Non-pigmented ciliary epithelial cell (primary cell): Measurements from ENCODE around the gene RAET1G.
"Not testable (repeated sequence)": the region's sequence is repeated elsewhere in the genome, so short reads cannot be mapped to it uniquely, and the experiment has no call there.

Source experiments
- DNase-seq: peaks from one replicate; pipeline ENCODE4 v3.0.0-alpha.2; 2010; ENCODE audit warnings: low read depth

The RAET1G gene

GRCh38 chr6:149934249-149935156 lies 11.6 kb upstream of the RAET1G start:
- peak; percentile 30 for DNase-seq

GRCh38 chr6:149933461-149933860 lies 10.5 kb upstream of the RAET1G start:
- DNase-seq: no peak

GRCh38 chr6:149933036-149933435 lies 10.1 kb upstream of the RAET1G start:
- DNase-seq: no peak

GRCh38 chr6:149931501-149931900 lies 8.6 kb upstream of the RAET1G start:
- DNase-seq: no peak

GRCh38 chr6:149929422-149929821 lies 6.5 kb upstream of the RAET1G start:
- DNase-seq: no peak

GRCh38 chr6:149927025-149927424 lies 4.1 kb upstream of the RAET1G start:
- DNase-seq: not testable (repeated sequence)

GRCh38 chr6:149925974-149926777 lies 3.3 kb upstream of the RAET1G start:
- DNase-seq: no peak

- no peak for DNase-seq
Measured at GRCh38 chr6:149925253-149925973, 2.5 kb upstream of the RAET1G start.

GRCh38 chr6:149924933-149925252 lies 2.0 kb upstream of the RAET1G start:
- DNase-seq: no peak

- DNase-seq: no peak
Measured at GRCh38 chr6:149924206-149924932, 1.4 kb upstream of the RAET1G start.

- no peak for DNase-seq
Measured at GRCh38 chr6:149923327-149923986, 536 bp upstream of the RAET1G start.

- not testable (repeated sequence) for DNase-seq
Measured at GRCh38 chr6:149922091-149922490, 830 bp downstream of the RAET1G start.

GRCh38 chr6:149921361-149921760 lies 1.6 kb downstream of the RAET1G start:
- DNase-seq: no peak

GRCh38 chr6:149919834-149920225 lies 3.1 kb downstream of the RAET1G start:
- no peak for DNase-seq

GRCh38 chr6:149919126-149919833 lies 3.6 kb downstream of the RAET1G start:
- not testable (repeated sequence) for DNase-seq

GRCh38 chr6:149918151-149918905 lies 4.6 kb downstream of the RAET1G start:
- DNase-seq: no peak

GRCh38 chr6:149917679-149918078 lies 5.2 kb downstream of the RAET1G start:
- DNase-seq: no peak

GRCh38 chr6:149915970-149916865 lies 6.7 kb downstream of the RAET1G start:
- no peak for DNase-seq
